Activated naive CD8-positive, alpha-beta T cell treated with anti-CD3 and anti-CD28 coated beads, Interleukin-2, amount 50 U/mL, for 16 hours (primary cell): Measurements from ENCODE around the gene CD2AP.
"Not testable (repeated sequence)": the region's sequence is repeated elsewhere in the genome, so short reads cannot be mapped to it uniquely, and the experiment has no call there.

ENCODE experiments used
- DNase-seq: peaks from one replicate; pipeline ENCODE4 v3.0.0-alpha.2; 2020; ENCODE audit warnings: low read depth, low spot score

Gene CD2AP

DNA sequence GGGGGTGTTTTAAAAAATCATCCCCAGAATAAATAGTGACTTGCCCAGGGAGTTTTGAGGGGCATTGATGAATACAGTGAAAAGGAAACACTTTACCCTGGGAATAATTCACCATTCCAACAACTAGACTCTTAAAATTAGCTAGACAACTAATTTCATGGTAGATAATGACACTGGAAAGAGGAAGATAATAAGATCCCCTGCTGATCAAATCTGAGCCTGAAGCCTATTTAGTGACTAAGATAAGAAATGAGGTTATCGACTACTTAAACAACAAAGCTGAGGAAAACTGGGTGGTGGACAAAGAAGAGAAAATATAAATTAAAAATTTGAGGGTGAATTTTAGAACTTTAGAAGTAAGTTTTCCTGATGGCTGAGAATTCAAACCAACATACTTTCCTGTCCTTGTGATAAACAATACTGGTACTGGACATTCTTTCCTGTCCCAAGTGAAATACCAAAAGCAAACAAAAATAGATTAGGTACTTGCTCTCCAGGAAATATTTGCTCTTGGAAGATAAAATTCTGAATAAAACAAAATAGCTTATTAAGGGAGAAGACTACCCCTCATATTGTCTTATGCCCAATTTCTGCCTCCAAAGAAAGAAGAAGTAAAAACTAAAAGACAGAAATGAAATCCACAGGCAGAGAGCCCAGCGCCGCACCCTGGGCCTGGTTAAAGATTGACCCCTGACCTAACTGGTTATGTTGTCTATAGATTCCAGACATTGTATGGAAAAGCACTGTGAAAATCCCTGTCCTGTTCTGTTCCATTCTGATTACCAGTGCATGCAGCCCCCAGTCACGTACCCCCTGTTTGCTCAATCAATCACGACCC lies 156.8 kb downstream of the CD2AP start:
- no peak for DNase-seq

GRCh38 chr6:47646689-47647088 lies 169.1 kb downstream of the CD2AP start:
- no peak for DNase-seq

- no peak for DNase-seq
These were observed 169.6 kb downstream of the CD2AP start for GRCh38 chr6:47647188-47647587.

DNA sequence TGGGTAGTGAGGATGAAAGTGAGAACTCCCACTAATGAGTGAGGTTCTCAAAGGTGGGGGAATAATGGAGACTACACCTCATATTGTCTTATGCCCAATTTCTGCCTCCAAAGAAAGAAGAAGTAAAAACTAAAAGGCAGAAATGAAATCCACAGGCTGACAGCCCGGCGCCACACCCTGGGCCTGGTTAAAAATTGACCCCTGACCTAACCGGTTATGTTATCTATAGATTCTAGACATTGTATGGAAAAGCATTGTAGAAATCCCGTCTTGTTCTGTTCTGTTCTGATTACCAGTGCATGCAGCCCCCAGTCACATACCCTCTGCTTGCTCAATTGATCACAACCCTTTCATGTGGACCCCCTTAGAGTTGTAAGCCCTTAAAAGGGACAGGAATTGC lies 170.0 kb downstream of the CD2AP start:
- not testable (repeated sequence) for DNase-seq

DNA sequence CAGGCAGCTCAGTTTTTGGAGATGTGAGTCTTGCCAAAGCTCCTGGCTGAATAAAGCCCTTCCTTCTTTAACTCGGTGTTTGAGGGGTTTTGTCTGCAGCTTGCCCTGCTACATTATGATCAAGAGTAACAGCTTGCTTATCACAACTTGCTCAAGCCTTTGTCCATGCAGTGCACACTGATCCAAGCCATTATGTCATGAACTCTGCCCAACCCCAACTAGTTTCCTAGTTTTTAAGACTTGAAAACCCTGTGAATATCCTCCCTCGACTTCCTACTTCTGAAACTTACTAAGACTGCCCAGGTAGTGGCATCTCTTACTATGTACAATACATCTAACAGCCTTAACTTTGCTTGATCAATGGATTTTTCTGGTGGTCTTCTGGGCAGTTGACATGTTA lies 170.4 kb downstream of the CD2AP start:
- DNase-seq: no peak

DNA sequence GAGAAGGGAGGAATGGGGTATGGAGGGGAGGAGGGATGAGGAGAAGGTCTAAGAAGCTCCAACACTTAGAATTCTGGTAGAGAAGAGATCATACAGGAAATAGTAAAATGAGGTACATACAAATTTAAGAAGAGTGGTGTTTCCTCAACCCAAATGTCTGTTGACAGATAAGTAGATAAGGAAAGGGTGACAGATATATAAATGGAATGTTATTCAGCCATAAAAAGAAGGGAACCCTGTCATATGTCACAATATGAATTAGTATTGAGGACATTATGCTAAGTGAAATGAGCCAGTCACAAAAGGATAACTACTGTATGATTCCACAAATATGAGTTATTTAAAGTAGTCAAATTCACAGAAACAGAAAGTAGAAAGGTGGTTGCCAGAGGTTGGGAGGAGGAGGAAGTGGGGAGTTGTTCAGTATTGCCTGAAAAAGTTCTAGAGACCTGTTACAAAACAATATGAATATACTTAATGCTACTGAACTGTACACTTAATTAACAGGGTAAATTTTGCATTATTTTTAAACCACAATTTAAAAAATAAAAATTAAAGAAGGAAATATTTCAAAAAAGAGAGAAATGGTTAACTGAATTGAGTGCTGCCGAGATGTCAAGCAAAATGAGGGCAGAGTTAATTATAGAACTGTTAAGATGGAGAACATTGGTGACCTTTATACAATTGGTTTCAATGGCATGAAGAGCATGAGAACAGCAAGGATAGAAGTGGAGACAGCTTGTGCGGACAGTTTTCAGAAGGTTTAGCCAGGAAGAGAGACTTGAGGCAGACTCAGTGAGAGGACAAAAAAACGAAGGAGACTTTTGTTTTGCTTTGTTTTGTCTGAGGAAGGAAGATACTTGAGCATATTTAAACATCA lies 173.2 kb downstream of the CD2AP start:
- no peak for DNase-seq

DNA sequence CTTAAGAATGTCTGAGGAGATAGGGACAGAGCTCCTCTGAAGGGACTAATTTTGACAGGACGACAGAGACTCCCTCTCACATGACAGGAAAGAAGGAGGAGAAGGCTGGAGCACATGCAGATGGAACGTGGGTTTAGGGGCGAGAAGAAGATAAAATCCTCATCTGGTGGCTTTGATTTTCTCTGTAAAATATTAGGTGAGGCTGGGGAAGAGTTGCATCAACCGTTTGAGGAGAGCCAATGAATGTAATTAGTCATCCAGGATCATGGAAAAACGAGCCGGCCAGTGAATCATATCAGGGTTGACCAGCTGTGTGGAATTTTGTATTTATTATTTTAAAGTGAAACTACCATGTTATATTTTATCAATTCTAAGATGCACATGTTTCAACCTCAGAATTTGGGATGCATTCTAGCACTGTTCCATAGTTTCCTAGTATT lies 173.9 kb downstream of the CD2AP start:
- DNase-seq: no peak

GRCh38 chr6:47653706-47654105 lies 176.1 kb downstream of the CD2AP start:
- DNase-seq: no peak

GRCh38 chr6:47654255-47654654 lies 176.7 kb downstream of the CD2AP start:
- DNase-seq: no peak

- no peak for DNase-seq
These were observed 178.4 kb downstream of the CD2AP start for GRCh38 chr6:47655719-47656595.

DNA sequence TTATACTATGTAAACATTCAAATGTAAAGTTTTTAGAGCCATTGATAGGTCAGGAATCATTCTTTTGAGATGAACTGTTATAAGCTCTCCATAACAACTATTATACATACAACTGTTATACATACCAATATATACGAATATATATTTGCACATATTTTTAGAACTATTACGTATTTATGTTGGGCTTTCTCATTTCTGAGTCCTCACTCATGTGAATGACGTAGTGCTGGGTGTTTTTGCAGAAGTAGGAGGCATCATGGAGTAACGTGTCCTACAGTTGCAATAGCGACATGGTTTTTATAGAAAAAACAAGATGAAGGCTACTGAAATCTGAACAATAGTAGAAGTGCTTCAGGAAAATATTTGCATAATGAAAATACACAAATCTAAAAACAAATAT lies 184.4 kb downstream of the CD2AP start:
- DNase-seq: no peak

GRCh38 chr6:47663462-47664216 lies 186.1 kb downstream of the CD2AP start:
- no peak for DNase-seq

DNA sequence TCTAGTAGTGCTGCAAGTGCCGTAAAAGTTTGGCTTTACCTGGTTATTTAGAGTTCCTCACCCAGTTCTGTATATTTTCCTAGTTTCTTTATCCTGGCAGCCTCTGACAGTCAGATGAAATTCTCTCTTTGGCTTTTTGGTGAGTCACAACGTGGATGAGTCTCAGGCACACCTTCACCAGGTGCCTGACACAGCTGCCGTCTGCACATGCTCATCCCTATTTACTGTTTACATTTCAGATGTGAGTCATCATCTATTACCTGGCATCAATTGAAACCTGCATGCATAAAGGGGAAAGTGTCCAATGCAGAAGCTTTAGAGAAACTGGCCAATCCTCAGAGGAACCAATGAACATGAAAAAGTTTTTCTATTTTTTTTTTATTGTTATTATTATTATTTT lies 187.5 kb downstream of the CD2AP start:
- DNase-seq: no peak

DNA sequence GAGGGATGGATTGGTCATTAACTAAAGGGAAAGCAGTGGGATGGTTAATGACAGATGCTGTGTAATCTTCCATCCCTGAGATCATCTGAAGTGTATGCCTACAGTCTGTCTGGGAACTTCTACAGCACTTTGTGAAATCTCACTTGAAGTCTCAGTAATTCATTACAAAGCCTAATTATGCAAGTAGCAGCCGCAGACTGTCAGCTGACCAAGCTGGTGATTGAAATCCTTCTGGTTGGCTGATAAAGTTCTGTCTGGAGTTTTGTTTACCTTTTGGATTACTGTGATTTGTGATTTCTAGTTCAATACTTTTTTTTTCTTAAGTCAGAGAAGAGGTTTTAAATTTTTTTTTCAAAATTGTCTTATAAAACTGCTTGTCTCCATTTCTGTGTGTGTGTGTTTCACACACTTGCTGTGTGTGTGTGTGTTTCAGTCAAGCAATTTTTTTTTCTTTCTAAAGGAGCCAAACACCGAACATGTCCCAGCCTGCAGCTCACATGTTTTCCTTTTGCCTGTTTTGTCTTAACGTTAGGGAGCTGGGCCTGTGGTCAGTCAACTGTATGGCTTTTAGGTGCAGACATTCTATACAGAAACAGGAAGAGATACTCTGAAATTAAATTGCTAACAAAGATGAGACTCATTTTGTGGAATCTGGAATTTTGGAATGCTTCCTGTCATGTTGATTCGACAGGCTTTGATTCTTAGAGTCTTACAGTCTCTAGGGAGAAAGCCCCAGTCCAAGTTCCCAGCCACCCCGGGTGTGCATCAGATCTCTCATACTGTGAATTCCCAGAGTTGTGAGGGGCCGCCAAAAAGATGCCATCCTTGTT lies 192.3 kb downstream of the CD2AP start:
- no peak for DNase-seq

DNA sequence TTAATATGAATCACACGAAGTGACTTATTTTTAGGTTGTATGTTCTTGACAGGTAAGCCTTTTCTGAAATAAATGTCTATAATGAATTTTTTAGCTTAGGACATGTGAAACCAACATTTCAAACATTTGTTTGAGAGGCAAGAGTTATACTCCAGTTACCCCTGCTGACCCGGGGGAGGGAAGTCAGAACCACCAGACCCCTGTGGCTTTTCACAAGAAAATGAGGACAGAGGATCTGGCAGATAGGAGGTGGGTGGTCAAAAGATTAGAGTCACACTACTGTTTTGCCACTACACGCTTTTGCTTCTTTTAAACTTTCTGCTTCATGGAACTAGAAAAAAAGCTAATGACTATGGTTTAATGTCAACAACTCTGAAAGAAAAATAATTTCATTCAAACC lies 193.3 kb downstream of the CD2AP start:
- no peak for DNase-seq

GRCh38 chr6:47671777-47672176 lies 194.2 kb downstream of the CD2AP start:
- DNase-seq: no peak

DNA sequence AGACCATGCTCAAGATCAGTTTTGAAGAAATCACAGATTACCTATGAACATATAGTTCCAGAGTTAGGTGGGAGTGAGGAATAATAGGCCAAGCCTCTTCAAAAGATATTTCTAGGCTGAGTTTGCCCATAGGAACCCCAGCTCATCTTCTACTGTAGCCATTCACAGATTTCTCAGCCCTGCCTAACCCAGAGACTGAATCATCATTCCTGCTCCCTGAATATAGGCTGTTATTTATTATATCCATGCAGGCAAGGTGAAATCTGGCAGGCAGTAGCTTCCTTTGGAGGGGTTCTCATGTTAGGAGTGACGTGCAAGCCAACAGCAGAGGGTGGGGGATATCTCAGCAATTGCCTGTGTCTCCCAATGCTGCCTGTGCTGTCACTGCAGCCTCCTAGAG lies 195.2 kb downstream of the CD2AP start:
- DNase-seq: no peak

- no peak for DNase-seq
These were observed 197.1 kb downstream of the CD2AP start for GRCh38 chr6:47674673-47675072.
